Kidney tubule cell (primary cell): Measurements from ENCODE around the gene MAGEA9B.
"Not testable (repeated sequence)": the region's sequence is repeated elsewhere in the genome, so short reads cannot be mapped to it uniquely, and the experiment has no call there.

ENCODE experiments used
- DNase-seq: peaks from one replicate; pipeline ENCODE4 v3.0.0-alpha.2; 2018; ENCODE audit warnings: low spot score

The MAGEA9B gene

DNA sequence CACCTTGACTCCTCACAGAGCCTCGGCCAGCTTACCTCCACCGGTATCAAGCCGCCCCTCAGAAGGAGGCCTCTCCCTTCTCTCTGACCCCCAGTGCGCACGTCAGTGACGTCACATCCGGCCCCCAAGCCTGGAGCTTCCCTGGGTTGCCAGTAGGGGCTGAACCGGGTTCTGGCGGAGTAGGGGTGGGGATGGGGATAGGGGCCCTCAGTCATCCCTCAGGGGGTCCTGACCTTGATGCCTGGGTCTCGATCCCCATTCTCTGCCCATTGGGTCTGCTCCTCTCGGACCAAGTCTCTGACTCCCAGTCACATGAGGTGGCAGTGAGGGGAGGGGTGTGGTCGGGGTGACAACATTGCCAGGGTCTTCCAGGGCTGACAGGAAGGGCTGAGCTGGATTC lies at the start of gene MAGEA9B:
Gene MAGEA9B, minus strand, starts transcription at position 101 of the 400 bp plus-strand sequence. CDS start 4,280 bp downstream, outside the sequence.
- not testable (repeated sequence) for DNase-seq

GRCh38 chrX:149633511-149633910 lies 46.3 kb upstream of the MAGEA9B start:
- DNase-seq = no peak

- peak; percentile 63 for DNase-seq
These were observed 44.2 kb upstream of the MAGEA9B start, which contains the start of gene TMEM185A for GRCh38 chrX:149631234-149632165. Gene TMEM185A, minus strand, starts transcription at chrX:149631792. Its CDS starts 212 bp downstream, at chrX:149631580.

DNA sequence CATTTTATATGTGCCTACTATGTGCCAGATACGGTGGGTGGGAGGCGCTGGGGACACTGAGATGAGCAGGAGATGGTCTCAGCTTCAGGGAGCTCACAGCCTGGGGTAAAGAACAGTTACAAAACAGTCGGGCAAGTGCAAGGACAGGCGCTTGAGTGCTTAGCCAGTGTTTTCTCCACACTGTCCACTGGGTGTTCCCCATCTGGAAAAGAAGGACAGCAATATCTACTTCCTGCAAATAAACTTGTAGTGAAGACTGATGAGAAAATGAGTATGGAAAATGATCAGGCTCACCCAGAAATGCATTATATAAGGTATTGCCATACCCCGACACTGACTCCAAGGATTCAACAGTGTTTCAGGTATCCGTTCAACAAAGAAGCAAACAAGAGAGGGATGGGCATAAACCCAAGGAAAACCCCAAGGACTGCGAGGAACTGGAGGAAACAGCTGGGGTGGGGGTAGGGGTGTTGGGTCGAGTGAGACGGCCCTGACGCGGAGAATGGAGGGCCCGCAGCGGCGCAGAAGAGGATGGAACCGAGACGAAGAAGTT lies 43.5 kb upstream of the MAGEA9B start:
- DNase-seq = peak; percentile 51

DNA sequence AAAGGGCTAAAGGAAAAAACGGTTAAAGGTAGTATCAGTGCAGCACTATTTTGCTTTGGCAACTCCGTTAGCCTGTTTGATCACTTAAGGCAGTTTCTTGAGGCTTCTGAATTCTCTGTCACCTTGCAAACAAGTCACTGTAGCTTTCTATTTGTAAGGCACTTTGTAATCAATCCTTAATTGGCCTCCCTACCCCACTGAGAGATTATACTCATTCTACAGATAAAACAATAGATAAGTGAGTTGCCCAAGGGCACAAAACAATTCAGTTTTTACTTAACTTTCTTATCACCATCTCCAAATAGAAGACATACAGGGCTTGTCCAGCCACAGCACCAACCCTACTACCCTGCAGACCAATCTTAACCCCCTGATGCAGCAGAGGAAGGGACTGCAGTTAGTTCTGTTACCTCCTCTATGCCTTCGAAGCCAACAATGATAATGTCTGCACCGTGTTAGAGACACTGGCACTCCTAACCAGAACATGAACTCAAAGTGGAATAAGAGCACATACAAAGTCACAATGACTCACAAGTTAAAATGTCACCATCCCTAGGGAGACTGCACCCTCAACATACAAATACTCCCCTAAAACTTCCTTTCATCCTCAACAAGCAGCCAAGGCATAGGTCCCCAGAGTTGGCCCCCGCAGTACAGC lies 42.6 kb upstream of the MAGEA9B start:
- DNase-seq = peak; percentile 47

DNA sequence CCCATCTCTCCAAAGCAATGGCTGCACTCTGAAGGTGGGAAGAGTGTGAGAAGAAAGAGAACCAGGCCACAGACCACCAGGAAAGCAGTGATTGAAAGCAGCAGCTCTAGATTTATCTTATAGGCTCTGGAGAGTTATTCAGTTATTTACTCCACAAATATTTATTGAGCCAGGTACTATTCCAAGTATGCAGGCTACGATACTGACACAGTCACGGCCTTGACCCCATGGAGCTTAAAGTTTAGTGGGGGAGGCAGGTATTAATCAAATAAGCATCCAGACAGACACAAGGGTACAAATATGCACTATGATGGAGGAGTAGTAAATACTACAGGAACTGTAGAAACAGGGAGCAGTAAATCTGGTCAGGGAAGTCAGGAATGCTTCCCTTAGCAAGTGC lies 41.5 kb upstream of the MAGEA9B start:
- no peak for DNase-seq

DNA sequence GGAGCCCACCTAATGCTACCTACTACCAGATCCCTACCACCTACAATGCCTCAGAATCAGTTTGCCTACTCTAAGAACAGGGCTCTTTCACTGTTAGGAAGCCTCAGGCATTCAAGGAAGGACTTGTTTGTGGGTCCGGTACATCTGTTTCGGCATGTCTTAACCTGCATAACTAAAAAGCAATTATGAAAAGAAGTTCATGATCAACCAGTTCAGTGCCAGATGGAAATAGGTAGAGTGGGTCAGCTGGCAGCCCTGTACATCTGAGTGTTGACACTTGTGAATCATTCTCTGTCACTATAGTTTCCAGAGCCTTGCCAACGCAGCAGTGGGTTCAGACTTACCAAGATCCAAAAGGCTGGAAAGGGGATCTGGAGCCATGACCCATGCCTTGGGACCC lies 41.0 kb upstream of the MAGEA9B start:
- DNase-seq = peak; percentile 2

GRCh38 chrX:149626829-149627228 lies 39.6 kb upstream of the MAGEA9B start:
- not testable (repeated sequence) for DNase-seq

DNA sequence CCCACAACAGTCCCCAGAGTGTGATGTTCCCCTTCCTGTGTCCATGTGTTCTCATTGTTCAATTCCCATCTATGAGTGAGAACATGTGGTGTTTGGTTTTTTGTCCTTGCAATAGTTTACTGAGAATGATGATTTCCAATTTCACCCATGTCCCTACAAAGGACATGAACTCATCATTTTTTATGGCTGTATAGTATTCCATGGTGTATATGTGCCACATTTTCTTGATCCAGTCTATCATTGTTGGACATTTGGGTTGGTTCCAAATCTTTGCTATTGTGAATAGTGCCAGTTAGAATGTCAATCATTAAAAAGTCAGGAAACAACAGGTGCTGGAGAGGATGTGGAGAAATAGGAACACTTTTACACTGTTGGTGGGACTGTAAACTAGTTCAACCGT lies 32.4 kb upstream of the MAGEA9B start:
- DNase-seq = not testable (repeated sequence)

- no peak for DNase-seq
These were observed 31.6 kb upstream of the MAGEA9B start for GRCh38 chrX:149618871-149619270.

- DNase-seq = no peak
These were observed 24.4 kb upstream of the MAGEA9B start for GRCh38 chrX:149611623-149612175.

DNA sequence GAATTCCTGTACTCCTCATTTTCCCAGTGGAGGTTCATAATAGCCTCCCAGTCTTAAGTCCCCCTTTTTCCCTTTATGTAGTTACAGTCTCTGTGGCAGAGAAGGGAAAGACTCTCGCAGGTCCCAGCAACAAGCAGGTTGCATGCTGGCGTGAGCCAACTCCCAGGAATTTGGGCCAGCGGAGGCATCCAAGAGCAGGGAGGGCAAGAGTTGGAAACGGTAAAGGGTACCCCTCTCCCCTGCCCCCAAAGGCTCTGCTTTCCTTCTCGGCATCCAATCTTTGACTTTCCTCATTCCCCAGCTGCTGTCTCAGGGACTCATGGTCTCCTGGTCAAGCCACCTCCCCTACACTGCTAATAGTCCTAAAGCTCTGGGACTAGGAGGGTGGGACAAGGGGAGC lies 23.3 kb upstream of the MAGEA9B start:
- no peak for DNase-seq

DNA sequence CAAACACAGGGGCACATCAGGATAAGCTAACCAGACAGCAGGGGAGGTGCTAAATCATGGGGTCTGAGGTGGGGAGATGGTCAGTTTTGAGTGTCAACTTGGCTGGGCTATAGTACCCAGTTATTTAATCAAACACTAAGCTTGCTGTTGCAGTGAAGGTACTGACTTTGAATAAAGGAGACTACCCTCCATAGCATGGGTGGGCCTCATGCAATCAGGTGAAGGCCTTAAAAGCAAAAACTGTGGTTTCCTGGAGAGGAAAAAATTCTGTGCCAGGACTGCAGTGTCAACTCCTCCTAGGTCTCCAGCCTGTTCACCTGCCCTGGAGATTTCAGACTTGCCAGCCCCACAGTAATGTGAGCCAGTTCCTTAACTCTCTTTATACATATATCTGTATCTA lies 20.4 kb upstream of the MAGEA9B start:
- no peak for DNase-seq

GRCh38 chrX:149605248-149605885 lies 18.1 kb upstream of the MAGEA9B start:
- DNase-seq = not testable (repeated sequence)

- not testable (repeated sequence) for DNase-seq
These were observed 11.3 kb upstream of the MAGEA9B start for GRCh38 chrX:149598603-149599002.

DNA sequence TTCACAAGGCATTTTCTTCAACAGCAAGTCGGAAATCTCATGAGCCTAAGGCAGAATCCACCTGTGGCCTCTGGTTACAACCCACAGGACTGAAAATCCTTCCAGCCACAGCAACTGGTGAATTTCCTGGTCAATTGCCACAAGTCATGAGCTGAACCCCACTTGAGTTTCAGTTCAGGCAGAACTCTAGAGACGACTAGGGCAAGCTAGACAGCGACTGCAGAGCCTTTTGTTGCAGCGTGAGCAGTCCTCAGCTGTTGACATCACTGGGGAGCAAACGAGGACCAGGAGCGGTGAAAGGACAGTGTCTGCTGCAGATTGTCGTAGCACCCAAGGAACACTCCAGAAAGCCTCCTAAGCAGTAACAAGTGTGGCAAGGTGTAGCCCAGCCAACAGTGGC lies 8.7 kb upstream of the MAGEA9B start:
- not testable (repeated sequence) for DNase-seq

DNA sequence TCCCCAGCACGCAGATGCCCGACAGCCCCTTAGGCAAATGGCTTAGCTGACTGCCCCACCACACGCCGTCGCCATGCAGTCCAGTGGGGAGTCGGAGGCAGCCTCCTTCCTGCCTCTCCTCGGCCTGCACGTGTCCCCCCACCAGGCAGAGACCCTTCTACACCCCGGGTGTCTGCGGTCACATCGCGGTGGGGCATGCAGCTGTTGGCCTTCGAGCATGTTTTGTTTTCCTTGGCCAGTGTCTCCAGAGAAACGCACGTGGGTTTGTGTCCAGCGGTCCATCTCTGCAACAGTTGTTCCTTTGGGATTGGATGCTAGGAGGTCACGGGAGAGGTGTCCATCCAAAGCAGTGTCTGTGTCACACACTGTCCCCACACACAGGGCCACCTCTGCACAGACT lies 8.0 kb upstream of the MAGEA9B start, which contains the start of gene HSFX2:
Gene HSFX2, minus strand, starts transcription at position 101 of the 400 bp plus-strand sequence. CDS start 614 bp downstream, outside the sequence.
- not testable (repeated sequence) for DNase-seq

GRCh38 chrX:149590993-149591392 lies 3.7 kb upstream of the MAGEA9B start:
- DNase-seq = not testable (repeated sequence)

GRCh38 chrX:149585631-149586030 lies 1.6 kb downstream of the MAGEA9B start:
- DNase-seq = not testable (repeated sequence)

DNA sequence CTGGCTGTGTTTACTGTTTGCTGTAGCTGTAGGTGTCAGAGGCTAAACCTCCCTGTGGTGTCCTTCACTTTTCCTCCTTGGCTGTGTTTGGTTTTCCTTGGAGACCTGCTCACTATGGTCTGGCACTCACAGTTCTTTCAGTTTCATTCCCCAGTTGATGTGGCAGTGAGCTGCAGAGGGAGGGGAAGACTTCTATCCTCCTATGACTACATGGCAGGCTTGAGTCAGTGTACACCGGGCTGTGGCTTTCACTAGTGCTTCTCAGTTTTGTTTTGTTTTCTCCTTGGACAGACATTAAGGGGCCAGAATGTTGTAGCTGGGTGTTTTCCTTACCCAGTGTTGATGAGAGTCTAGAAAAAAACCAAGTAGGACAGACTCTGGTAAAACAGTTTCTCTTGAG lies 13.8 kb downstream of the MAGEA9B start:
- DNase-seq = not testable (repeated sequence)

GRCh38 chrX:149572743-149573142 lies 14.5 kb downstream of the MAGEA9B start:
- no peak for DNase-seq

DNA sequence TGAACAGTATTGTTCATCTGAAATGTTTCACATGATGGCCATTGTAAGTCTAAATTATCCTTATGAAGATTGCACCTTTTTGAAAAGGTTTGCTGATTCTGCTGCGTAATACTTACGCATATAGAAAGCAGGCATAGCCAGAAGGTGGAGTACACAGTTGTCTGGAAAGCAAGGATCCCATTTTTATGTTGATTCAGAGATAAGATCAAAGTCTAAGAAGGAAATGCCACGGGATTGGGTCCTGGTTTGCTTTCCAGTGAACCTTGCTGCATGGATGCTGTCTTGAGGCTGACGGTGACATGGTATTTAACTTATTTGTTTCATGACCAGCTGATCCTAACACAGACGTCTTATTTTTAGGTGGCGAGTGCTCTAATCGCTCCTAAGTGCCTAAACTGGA lies 15.5 kb downstream of the MAGEA9B start:
- no peak for DNase-seq
